Smooth muscle cell (in vitro differentiated cells): ENCODE results near the gene PNP. TPM values are rescaled to one million over a fixed set of nuclear protein-coding genes. Genes with fewer than 3 reads are reported as not detected.
"Not testable (repeated sequence)": the region's sequence is repeated elsewhere in the genome, so short reads cannot be mapped to it uniquely, and the experiment has no call there.

Experiments
- DNase-seq: peaks from one replicate; lab custom pipeline; 2025; ENCODE audit not compliant: unreplicated experiment; lab: John Stamatoyannopoulos, UW
- H2AFZ ChIP-seq: fragments of 200-600 bp; sonication (generic); 2 replicates; pipeline ENCODE4 v1.6.0; 2016; ENCODE audit warnings: antibody characterized with exemption, low read depth, mild to moderate bottlenecking
- H3F3A ChIP-seq: fragments of 200-600 bp; sonication (generic); 2 replicates; pipeline ENCODE4 v1.6.0; 2017; ENCODE audit warnings: antibody characterized with exemption, low read depth
- H3K27ac ChIP-seq: fragments of 200-600 bp; sonication (generic); 2 replicates; pipeline ENCODE4 v1.5.1; 2016; ENCODE audit warnings: low read depth, mild to moderate bottlenecking
- H3K27me3 ChIP-seq: fragments of 200-600 bp; sonication (generic); 2 replicates; pipeline ENCODE4 v1.6.1; 2016; ENCODE audit warnings: low read depth, mild to moderate bottlenecking
- H3K36me3 ChIP-seq: fragments of 200-600 bp; sonication (generic); 2 replicates; pipeline ENCODE4 v1.5.1; 2016; ENCODE audit warnings: low read depth
- H3K4me1 ChIP-seq: fragments of 200-600 bp; sonication (generic); 2 replicates; pipeline ENCODE4 v1.5.1; 2016; ENCODE audit warnings: low read depth
- H3K4me2 ChIP-seq: fragments of 200-600 bp; sonication (generic); 2 replicates; pipeline ENCODE4 v1.6.0; 2016; ENCODE audit warnings: mild to moderate bottlenecking
- H3K4me3 ChIP-seq: fragments of 200-600 bp; sonication (generic); 2 replicates; pipeline ENCODE4 v1.5.1; 2016; ENCODE audit warnings: mild to moderate bottlenecking
- H3K79me2 ChIP-seq: fragments of 200-600 bp; sonication (generic); 2 replicates; pipeline ENCODE4 v1.6.0; 2016; ENCODE audit warnings: low read depth, mild to moderate bottlenecking
- H3K9ac ChIP-seq: fragments of 200-600 bp; sonication (generic); 2 replicates; pipeline ENCODE4 v1.6.0; 2016; ENCODE audit warnings: low read depth
- H3K9me3 ChIP-seq: fragments of 200-600 bp; sonication (generic); replicated peaks from 2 replicates; pipeline ENCODE4 v1.5.1; 2016; ENCODE audit warnings: low read depth
- H4K20me1 ChIP-seq: fragments of 200-600 bp; sonication (generic); 2 replicates; pipeline ENCODE4 v1.6.0; 2016; ENCODE audit warnings: low read depth
- CTCF ChIP-seq: fragments of 200-600 bp; sonication (generic); IDR thresholded peaks from 2 replicates; pipeline ENCODE4 v1.5.1; 2017; ENCODE audit warnings: borderline replicate concordance, mild to moderate bottlenecking, antibody characterized with exemption; ENCODE audit not compliant: insufficient read depth, poor library complexity, severe bottlenecking
- WGBS: methylation state at CpG from one replicate; pipeline ENCODE4 v1.1.7; 2016; ENCODE audit warnings: low lambda C conversion rate; 5-methylcytosine and 5-hydroxymethylcytosine counted together
- polyA plus RNA-seq: library from polyadenylated mRNA; unstranded; fragments of >200 nt; fragmentation: Nextera tagmentation; extraction: Ambion mirVana; gene quantifications from 2 replicates; pipeline ENCODE4 v1.2.1, GENCODE V29; 2016
- total RNA-seq: library from RNA; depleted of rRNA; stranded (reverse); fragments of >200 nt; gene quantifications from 2 replicates; pipeline ENCODE4 v1.2.3, GENCODE V29; 2014

The PNP gene
- total and polyA plus RNA-seq, 2 experiments from 2014 or later = 24.2 to 49.7 TPM

- no peak overlapping the region for H3K27ac ChIP-seq
- H3K36me3 ChIP-seq = peaks cover 1% of the 10 kb centered on the region
- H3K9me3 ChIP-seq = no peaks in the 10 kb centered on the region
- H2AFZ ChIP-seq = no peak overlapping the region
- no peak overlapping the region for H3K9ac ChIP-seq
- no peak for TF ChIP-seq CTCF
- no peak overlapping the region for H3K4me3 ChIP-seq
- H3K4me1 ChIP-seq = no peaks in the 10 kb centered on the region
- H3K79me2 ChIP-seq = no peaks in the 10 kb centered on the region
- no peaks in the 10 kb centered on the region for H4K20me1 ChIP-seq
- no peaks in the 10 kb centered on the region for H3K27me3 ChIP-seq
- WGBS = 93% methylated on average over 2 of the region's 2 CpGs
- DNase-seq = no peak
- no peaks in the 10 kb centered on the region for H3F3A ChIP-seq
- H3K4me2 ChIP-seq = no peak overlapping the region
Measured at GRCh38 chr14:20441461-20441860, 27.7 kb upstream of the PNP start.

GRCh38 chr14:20443650-20444049, 25.6 kb upstream of the PNP start:
- not testable (repeated sequence) for H3K4me3 ChIP-seq, H3K79me2 ChIP-seq, DNase-seq, H3K9me3 ChIP-seq, H3F3A ChIP-seq, H2AFZ ChIP-seq, H3K4me1 ChIP-seq, H3K27me3 ChIP-seq, H3K27ac ChIP-seq, H3K9ac ChIP-seq, H3K4me2 ChIP-seq, H4K20me1 ChIP-seq
- 69% methylated on average over 4 of the region's 4 CpGs for WGBS
- H3K36me3 ChIP-seq = peaks cover 11% of the 10 kb centered on the region

- Histone ChIP-seq H3K9me3 (no peaks in the 10 kb centered on the region), H2AFZ (no peak overlapping the region), H3K27ac (no peak overlapping the region), H3K4me2 (no peak overlapping the region), H4K20me1 (no peaks in the 10 kb centered on the region), H3K36me3 (peaks cover 16% of the 10 kb centered on the region), H3K79me2 (no peaks in the 10 kb centered on the region), H3K9ac (no peak overlapping the region), H3K27me3 (no peaks in the 10 kb centered on the region), H3F3A (no peaks in the 10 kb centered on the region), H3K4me3 (no peak overlapping the region), H3K4me1 (no peaks in the 10 kb centered on the region)
- no peak for DNase-seq
- TF ChIP-seq CTCF = no peak
- WGBS = 99% methylated on average over 5 of the region's 5 CpGs
Measured at GRCh38 chr14:20446889-20447288, 22.3 kb upstream of the PNP start.

- H2AFZ ChIP-seq, H3F3A ChIP-seq, H3K9me3 ChIP-seq, DNase-seq, H3K27me3 ChIP-seq, H4K20me1 ChIP-seq, H3K4me3 ChIP-seq, H3K9ac ChIP-seq, H3K27ac ChIP-seq, H3K36me3 ChIP-seq, H3K4me2 ChIP-seq: not testable (repeated sequence)
- Histone ChIP-seq H3K4me1 (peaks cover 19% of the 10 kb centered on the region), H3K79me2 (peaks cover 31% of the 10 kb centered on the region)
- 98% methylated on average over 8 of the region's 8 CpGs for WGBS
Measured at GRCh38 chr14:20452831-20453230, 16.4 kb upstream of the PNP start.
